Measurements from ENCODE around the gene SSBP3.
A peak's percentile ranks its signal among the peaks of the same experiment; 100 is the strongest.
"Not testable (repeated sequence)": the region's sequence is repeated elsewhere in the genome, so short reads cannot be mapped to it uniquely, and the experiment has no call there.

The SSBP3 gene

GRCh38 chr1:54348700-54349021, 57.5 kb downstream of the SSBP3 start:
- no peak for DNase-seq (ENCODE audit: low spot score)

DNA sequence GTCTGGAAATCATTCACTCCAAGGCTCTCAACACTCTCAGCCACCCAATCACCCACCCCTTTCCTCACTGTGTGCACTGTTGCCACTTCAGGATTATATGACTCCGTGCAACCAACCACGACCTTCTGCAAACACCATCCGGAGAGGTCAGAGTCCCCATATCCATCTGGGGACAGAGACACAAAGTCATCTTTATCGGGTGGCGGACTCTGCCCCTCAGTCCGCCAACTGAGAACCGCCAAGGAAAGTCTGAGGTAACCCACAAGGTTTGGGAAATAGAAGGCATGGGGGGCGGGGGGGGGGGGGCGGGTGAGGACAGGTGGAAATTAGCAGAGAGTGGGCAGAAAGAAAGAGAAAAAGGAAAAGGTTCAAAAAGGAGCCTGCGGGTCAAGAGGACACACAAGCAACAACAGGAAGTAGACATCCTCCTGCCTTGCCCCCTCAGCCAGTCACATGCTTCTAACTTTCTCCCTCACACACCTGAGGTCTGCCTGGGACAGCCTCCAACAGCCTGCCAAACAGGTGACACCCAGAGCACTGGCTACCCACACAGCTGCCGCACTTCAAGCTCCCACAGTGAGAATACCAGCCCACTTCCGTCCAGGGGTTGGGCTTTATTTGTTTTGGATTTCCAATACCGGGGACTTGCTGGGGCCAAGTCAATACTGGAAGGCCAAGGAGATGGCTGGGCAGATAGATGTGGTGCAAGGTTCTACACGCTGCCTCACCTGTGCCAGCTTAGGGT, 58.1 kb downstream of the SSBP3 start:
- DNase-seq (ENCODE audit: low spot score) = no peak

DNA sequence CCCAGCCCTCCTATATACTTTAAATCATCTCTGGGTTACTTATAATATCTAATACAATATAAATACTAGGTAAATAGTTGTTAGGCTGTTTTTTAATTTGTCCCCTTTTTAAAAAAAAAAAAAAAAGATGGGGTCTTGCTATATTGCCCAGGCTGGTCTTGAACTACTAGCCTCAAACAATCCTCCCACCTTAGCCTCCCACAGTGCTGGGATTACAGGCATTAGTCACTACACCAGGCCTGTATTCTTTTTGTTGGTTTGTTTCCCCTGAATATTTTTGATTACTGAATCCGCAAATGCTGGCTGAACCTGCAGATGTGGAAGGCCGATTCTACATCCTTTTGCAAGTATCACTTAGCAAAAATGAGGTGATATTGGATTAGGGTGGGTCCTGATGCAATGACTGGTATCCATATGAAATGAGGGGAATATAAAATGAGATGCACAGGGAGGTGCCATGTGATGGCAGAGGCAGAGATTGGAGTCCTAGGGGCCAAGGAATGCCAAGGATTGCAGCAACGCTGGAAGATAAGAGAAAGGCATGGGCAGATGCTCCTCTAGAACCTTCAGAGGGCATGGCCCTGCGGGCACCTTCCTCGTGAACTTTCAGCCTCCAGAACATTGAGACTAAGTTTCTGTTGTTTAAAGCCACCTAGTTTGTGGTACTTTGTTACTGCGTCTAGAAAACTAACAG, 58.8 kb downstream of the SSBP3 start:
- DNase-seq (ENCODE audit: low spot score) = no peak

GRCh38 chr1:54345548-54345947, 60.6 kb downstream of the SSBP3 start:
- DNase-seq (ENCODE audit: low spot score) = not testable (repeated sequence)

DNA sequence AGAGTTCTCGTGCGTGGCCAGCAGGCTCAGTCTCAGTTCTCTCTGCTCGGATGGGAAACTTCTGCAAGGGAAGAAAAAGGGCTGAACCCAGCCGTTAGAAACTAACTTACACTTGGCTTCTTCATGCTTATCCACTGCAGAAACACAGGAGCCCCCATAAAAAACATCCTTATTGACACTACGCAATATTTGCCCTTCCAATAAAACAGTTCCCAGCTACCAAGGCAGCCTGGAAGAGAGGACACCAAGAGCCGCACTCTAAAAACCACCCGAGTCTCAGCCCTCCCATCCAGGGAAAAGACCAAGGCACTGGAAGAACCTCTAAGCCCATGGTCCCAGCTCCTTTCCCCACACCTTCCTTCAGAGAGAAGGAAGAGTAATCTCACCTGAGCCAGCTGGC, 61.1 kb downstream of the SSBP3 start:
- no peak for DNase-seq (ENCODE audit: low spot score)

DNA sequence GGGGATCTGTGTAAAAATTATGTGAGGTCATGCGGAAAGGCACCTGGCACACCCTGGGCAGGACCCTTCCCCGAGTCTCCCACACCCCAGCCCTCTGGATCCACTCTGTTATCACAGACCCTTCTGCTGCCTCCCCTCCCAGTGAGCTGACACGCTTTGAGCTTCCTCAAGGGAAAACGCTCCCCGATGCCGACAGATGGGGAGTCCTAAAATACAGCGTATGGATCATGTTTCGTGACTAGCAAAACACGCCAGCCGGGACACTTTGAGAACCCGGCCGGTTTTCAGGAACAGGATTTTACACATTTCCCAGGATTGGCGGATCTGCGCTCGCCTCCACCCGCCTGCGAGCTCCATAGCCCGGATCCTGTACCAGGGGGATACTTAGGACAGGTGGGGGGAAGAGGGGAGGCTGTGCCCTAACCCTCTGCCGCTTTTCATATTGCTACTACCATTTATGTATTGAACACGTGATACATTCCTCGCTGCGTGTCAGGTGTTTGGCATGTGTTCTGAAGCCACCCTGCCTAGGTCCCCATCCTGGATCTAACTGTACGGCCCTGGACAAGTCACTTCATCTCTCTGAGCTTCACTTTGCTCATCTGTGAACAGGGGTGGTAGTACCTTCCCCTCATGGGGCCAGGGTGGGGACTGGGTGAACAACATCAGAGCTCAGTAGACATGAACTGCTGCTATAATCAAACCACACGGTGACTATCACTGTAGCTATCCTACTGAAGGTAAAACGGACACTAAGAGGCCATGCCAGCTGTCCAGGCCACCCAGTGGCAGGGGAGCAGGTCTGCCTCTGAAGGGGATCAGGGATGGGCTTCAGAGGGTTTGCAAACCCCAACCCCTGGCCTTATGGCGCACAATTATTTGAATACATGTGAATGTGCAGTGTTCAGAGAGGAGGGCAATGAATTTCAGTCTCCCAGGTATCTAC, 63.2 kb downstream of the SSBP3 start:
- no peak for DNase-seq (ENCODE audit: low spot score)

DNA sequence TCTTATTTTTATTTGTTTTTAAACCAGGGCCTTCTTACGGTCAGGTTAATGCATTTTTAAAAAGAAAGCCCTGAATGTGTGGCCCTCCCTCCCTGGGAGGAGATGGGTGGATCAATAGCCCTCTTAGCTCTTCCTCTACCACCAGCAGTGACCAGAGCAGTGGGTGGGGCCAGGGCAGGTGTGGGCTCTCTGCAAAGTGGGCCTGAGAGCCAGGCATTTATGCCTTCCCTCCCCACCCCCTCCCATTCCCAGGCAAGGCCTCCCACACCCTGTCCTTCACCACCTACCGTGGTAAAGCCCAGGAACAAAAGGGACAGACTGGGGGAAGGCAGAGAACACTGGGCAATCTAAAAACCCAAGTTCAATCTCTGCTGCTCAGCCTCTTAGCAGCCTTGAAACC, 63.9 kb downstream of the SSBP3 start:
- DNase-seq (ENCODE audit: low spot score) = no peak

DNA sequence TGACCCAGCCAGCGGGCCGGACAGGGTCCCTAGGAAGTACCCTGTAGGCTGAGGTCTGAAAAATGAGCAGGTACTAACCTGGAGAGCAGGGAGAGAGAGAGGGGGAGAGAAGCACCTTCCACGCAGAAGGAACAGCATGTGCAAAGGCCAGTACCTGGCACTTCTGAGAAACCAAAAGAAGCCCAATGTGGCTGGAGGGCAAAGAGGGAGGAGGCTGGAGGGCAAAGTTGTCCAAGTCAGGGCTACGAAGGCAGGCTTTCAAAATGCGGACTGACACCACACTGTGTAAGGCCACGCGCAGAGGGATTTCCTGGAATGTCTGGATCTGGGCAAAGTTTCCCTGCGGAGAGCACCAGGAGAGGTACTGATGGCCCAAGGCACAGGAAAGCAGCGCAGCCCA, 64.4 kb downstream of the SSBP3 start:
- no peak for DNase-seq (ENCODE audit: low spot score)

- DNase-seq (ENCODE audit: low spot score) = no peak
Observed at GRCh38 chr1:54340878-54341277, 65.3 kb downstream of the SSBP3 start.

- no peak for DNase-seq (ENCODE audit: low spot score)
Observed at GRCh38 chr1:54340434-54340833, 65.8 kb downstream of the SSBP3 start.

DNA sequence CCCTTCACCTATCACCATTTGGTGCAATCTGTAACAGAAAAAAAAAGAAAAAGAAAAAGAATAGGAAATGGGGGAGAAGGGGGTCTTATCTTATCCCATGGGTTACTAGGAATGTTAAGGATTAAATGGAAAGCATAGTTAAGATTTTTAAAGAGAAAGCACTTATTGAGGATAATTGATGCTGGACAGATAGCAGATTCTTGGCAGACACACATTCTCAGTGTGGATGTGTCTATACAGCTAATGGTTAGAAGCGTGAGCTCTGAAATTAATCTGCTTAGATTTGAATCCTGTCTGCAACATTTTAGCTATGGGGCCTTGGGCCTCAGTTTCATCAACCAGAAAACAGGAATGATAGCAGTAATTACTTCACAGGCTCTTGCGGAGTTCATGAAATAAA, 67.1 kb downstream of the SSBP3 start:
- DNase-seq (ENCODE audit: low spot score) = no peak

- no peak for DNase-seq (ENCODE audit: low spot score)
Observed at GRCh38 chr1:54338464-54338863, 67.7 kb downstream of the SSBP3 start.

GRCh38 chr1:54337928-54338327, 68.3 kb downstream of the SSBP3 start:
- DNase-seq (ENCODE audit: low spot score) = peak; percentile 54

GRCh38 chr1:54337034-54337433, 69.2 kb downstream of the SSBP3 start:
- DNase-seq (ENCODE audit: low spot score) = no peak

GRCh38 chr1:54336116-54336515, 70.1 kb downstream of the SSBP3 start:
- no peak for DNase-seq (ENCODE audit: low spot score)

- peak; percentile 98 for DNase-seq (ENCODE audit: low spot score)
Observed at GRCh38 chr1:54335755-54336108, 70.5 kb downstream of the SSBP3 start.

DNA sequence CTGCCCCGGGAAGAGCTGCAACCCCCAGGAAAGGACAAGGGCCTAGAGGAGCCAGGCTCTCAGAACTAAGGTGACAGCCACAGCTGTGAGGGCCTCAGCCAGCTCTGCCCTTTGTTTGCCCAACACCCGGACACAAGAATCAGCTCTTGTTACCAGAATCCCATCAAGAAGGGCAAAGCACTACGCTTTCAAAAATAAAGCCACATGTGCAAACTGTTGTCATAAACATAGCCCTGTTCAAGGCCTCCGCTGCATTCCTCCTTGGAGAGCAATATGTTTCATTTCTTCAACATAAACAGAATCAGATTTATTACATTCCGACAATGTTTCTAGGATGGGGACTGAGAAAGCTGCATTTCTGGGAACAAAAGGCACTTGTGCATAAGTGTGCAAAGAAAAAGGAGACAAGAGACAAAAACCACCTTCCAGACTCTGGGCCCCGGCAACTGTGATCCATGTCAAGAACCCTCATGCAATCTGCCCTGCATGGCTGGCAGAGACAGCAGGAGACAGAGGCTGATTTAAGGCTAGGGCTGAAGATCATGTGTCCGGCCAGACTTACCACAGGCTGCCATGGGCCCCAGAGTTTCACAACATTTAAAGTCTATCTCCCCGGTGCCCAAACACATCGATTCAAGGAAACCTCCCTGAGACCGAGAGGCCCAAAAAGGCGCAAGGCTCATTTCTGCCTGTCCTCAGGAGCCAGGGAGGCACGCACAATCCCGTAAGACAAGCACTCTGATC, 71.0 kb downstream of the SSBP3 start:
- no peak for DNase-seq (ENCODE audit: low spot score)

GRCh38 chr1:54332781-54333585, 73.2 kb downstream of the SSBP3 start:
- DNase-seq (ENCODE audit: low spot score) = no peak

DNA sequence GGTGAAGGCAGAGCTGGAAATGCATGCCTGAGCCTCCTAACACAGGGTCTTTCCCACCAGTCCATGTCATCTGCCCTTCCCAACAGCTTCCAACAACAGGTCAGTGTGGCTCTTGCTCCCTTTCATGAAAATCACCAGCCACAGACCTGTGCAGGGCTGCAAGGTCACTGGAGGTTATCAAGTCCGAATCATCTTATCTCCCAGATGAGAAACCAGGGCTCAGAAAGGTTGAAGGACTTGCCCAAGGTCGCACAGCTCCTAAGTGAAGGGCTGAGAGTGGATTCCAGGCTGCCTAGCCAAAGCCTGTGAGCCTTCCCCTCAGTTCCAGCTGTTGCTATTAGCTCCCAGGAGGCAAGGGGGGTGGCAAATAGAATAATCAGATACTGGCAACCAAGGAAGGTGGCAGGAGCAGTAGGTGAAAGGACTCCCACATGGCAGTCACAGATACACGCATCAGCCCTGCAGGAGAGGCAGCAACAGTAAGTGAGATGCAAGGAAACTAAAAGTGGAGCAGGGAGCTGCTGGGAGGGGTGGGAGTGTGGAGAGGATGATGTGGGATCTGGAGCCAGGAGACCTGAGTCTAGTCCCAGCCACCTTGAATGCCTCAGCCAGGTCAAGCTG, 74.2 kb downstream of the SSBP3 start:
- no peak for DNase-seq (ENCODE audit: low spot score)

- DNase-seq (ENCODE audit: low spot score) = no peak
Observed at GRCh38 chr1:54331091-54331772, 75.0 kb downstream of the SSBP3 start.

Data from kidney capillary endothelial cell (primary cell).